ENCODE data around the gene EEA1. TPM values are rescaled to one million over a fixed set of nuclear protein-coding genes. Genes with fewer than 3 reads are reported as not detected.

Gene EEA1
- polyA plus RNA-seq, 1 experiment = 18.4 TPM

DNA sequence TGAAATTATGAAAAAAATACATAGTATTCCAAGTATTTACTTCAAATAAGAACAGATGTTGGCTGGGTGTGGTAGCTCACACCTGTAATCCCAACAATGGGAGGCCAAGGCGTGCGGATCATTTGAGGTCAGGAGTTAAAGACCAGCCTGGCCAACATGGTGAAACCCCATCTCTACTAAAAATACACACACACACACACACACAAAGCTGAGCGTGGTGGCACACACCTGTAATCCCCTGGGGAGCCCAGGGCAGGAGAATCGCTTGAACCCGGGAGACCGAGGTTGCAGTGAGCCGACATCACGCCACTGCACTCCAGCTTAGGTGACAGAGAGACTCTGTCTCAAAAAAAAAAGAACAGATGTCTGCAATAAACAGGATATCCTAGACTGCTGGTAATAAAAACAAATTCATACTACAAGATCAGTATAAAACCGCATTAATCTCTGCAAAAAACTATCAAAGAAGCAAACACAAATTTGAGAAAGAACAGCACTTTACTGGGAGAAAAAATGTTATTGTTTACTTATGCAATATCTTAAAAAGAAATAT is 23.8 kb downstream of the EEA1 start:
- ChIA-PET POLR2A (no interaction called here), CTCF (interaction anchor here (0.5 kb wide), 1 partner anchor 18 kb away, joined by 7 read pairs; no protein-coding TSS in a partner anchor)
- Histone ChIP-seq H3K27ac (ENCODE audit: low read depth, low read length) (no peak overlapping the region), H3K4me3 (ENCODE audit: low read depth, low read length) (no peak overlapping the region), H3K9me3 (ENCODE audit: control insufficient read depth, insufficient read depth, low read length) (peaks cover 8% of the 10 kb centered on the region), H3K27me3 (ENCODE audit: control insufficient read depth, insufficient read depth, low read length) (no peaks in the 10 kb centered on the region)
- TF ChIP-seq, protein P1, sequence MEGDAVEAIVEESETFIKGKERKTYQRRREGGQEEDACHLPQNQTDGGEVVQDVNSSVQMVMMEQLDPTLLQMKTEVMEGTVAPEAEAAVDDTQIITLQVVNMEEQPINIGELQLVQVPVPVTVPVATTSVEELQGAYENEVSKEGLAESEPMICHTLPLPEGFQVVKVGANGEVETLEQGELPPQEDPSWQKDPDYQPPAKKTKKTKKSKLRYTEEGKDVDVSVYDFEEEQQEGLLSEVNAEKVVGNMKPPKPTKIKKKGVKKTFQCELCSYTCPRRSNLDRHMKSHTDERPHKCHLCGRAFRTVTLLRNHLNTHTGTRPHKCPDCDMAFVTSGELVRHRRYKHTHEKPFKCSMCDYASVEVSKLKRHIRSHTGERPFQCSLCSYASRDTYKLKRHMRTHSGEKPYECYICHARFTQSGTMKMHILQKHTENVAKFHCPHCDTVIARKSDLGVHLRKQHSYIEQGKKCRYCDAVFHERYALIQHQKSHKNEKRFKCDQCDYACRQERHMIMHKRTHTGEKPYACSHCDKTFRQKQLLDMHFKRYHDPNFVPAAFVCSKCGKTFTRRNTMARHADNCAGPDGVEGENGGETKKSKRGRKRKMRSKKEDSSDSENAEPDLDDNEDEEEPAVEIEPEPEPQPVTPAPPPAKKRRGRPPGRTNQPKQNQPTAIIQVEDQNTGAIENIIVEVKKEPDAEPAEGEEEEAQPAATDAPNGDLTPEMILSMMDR (IDR thresholded peaks at IDR 0.05; ENCODE audit: low read depth, low read length) = no peak
- no peak for DNase-seq (ENCODE audit: low read depth, low spot score)

DNA sequence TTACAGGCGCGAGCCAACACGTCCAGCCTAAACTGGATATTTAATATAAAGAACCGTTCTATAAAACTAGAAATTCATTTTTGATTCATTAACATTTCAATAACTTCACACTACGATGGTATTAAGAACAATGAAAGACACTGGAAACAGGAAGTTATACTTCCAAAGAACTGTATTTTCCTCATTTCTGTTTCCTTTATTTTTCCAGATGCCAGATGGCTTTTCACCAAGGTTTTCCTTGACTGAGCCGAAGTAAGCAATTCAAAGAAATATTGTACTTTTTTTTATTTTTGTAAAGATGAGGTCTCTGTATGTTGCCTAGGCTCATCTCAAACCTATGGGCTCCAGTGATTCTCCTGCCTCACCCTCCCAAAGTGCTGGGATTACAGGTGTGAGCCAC is 28.2 kb downstream of the EEA1 start:
- ChIA-PET POLR2A (interaction anchor here (0.6 kb wide), 1 partner anchor 821 kb away, joined by 4 read pairs; no protein-coding TSS in a partner anchor), CTCF (interaction anchor here (1.9 kb wide), 1 partner anchor 10 kb away, joined by 7 read pairs; no protein-coding TSS in a partner anchor)
- H3K27ac ChIP-seq (ENCODE audit: low read depth, low read length) = no peak overlapping the region

GRCh38 chr12:92899386-92900001 is 29.6 kb downstream of the EEA1 start:
- peak overlapping the region; percentile 26 for H3K4me3 ChIP-seq (ENCODE audit: low read depth, low read length)
- DNase-seq (ENCODE audit: low read depth, low spot score) = peak; percentile 92
- TF ChIP-seq, protein P1 (IDR thresholded peaks at IDR 0.05; ENCODE audit: low read depth, low read length) = no peak
- H3K9me3 ChIP-seq (ENCODE audit: control insufficient read depth, insufficient read depth, low read length) = peaks cover 4% of the 10 kb centered on the region; the same call in 1 of the 2 replicates
- H3K27me3 ChIP-seq (ENCODE audit: control insufficient read depth, insufficient read depth, low read length) = no peaks in the 10 kb centered on the region
- POLR2A ChIA-PET = interaction anchor here (0.8 to 1.3 kb wide), 5 partner anchors 12 to 44 kb away, joined by 3 to 5 read pairs (median 4); partner anchors contain the start of gene EEA1
- CTCF ChIA-PET = interaction anchor here (0.6 to 1.9 kb wide), 6 partner anchors 11 to 520 kb away, joined by 3 to 7 read pairs (median 4); no protein-coding TSS in a partner anchor
- H3K27ac ChIP-seq (ENCODE audit: low read depth, low read length) = peak overlapping the region; percentile 79

More for the DNA sequence above, 28.2 kb downstream of the EEA1 start:
- no peak for DNase-seq (ENCODE audit: low read depth, low spot score)
- H3K9me3 ChIP-seq (ENCODE audit: control insufficient read depth, insufficient read depth, low read length) = peaks cover 4% of the 10 kb centered on the region; the same call in 1 of the 2 replicates
- TF ChIP-seq, protein P1 (IDR thresholded peaks at IDR 0.05; ENCODE audit: low read depth, low read length) = no peak
- H3K27me3 ChIP-seq (ENCODE audit: control insufficient read depth, insufficient read depth, low read length) = no peaks in the 10 kb centered on the region
- no peak overlapping the region for H3K4me3 ChIP-seq (ENCODE audit: low read depth, low read length)

DNA sequence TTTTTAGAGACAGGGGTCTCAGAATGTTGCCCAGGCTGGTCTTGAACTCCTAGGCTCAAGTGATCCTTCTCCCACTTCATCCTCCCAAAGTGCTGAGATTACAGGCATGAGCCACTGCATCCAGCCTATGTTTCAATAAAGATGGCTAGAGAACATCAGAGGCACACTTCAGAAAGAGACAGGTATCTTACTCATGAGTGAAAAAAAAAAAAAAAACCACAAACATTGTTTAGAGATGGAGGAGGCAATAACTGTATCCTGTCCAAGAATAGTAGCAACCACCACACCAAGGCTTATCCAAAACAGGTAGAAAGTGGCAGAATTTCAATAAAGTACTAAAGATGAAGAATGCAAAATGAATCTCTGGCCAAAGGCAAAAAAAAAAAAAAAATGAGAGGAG is 30.3 kb downstream of the EEA1 start:
- TF ChIP-seq, protein P1 (IDR thresholded peaks at IDR 0.05; ENCODE audit: low read depth, low read length) = no peak
- CTCF ChIA-PET = interaction anchor here (0.7 to 1.9 kb wide), 6 partner anchors 12 to 521 kb away, joined by 3 to 7 read pairs (median 5); no protein-coding TSS in a partner anchor
- no peaks in the 10 kb centered on the region for H3K27me3 ChIP-seq (ENCODE audit: control insufficient read depth, insufficient read depth, low read length)
- peaks cover 4% of the 10 kb centered on the region; the same call in 1 of the 2 replicates for H3K9me3 ChIP-seq (ENCODE audit: control insufficient read depth, insufficient read depth, low read length)
- peak overlapping the region; percentile 79 for H3K27ac ChIP-seq (ENCODE audit: low read depth, low read length)
- H3K4me3 ChIP-seq (ENCODE audit: low read depth, low read length) = no peak overlapping the region; the same call in 1 of the 2 replicates
- POLR2A ChIA-PET = interaction anchor here (0.8 to 1.3 kb wide), 4 partner anchors 13 to 31 kb away, joined by 3 to 5 read pairs (median 4); partner anchors contain the start of gene EEA1
- DNase-seq (ENCODE audit: low read depth, low spot score) = no peak

GRCh38 chr12:92897844-92898243 is 31.3 kb downstream of the EEA1 start:
- POLR2A ChIA-PET = no interaction called here
- TF ChIP-seq, protein P1 (IDR thresholded peaks at IDR 0.05; ENCODE audit: low read depth, low read length) = no peak
- CTCF ChIA-PET = interaction anchor here (0.7 kb wide), 1 partner anchor 23 kb away, joined by 5 read pairs; no protein-coding TSS in a partner anchor
- DNase-seq (ENCODE audit: low read depth, low spot score) = no peak
- H3K4me3 ChIP-seq (ENCODE audit: low read depth, low read length) = no peak overlapping the region
- peaks cover 1% of the 10 kb centered on the region; the same call in 1 of the 2 replicates for H3K9me3 ChIP-seq (ENCODE audit: control insufficient read depth, insufficient read depth, low read length)
- no peak overlapping the region for H3K27ac ChIP-seq (ENCODE audit: low read depth, low read length)
- no peaks in the 10 kb centered on the region for H3K27me3 ChIP-seq (ENCODE audit: control insufficient read depth, insufficient read depth, low read length)

Measured in AG04450 (cell line).